Mesendoderm (in vitro differentiated cells): ENCODE measurements around the gene GRK3.

Experiments
- DNase-seq: peaks from one replicate; pipeline ENCODE4 v3.0.0; 2013
- H2AK5ac ChIP-seq: 2 replicates; pipeline ENCODE4 v1.6.1; 2013; ENCODE audit warnings: low read length, inconsistent platforms
- H2BK120ac ChIP-seq: 2 replicates; pipeline ENCODE4 v1.6.1; 2013; ENCODE audit warnings: low read depth, mild to moderate bottlenecking, low read length, moderate library complexity, mixed read lengths
- H2BK15ac ChIP-seq: replicated peaks from 2 replicates; pipeline ENCODE4 v1.6.1; 2013; ENCODE audit warnings: low read depth, mild to moderate bottlenecking, moderate library complexity
- H2BK5ac ChIP-seq: 2 replicates; pipeline ENCODE4 v1.6.1; 2013; ENCODE audit warnings: low read length, inconsistent platforms
- H3K18ac ChIP-seq: 2 replicates; pipeline ENCODE4 v1.6.1; 2013; ENCODE audit warnings: mild to moderate bottlenecking, low read length, mixed read lengths
- H3K23ac ChIP-seq: one replicate; pipeline ENCODE4 v1.6.1; 2013; ENCODE audit warnings: low read length
- H3K27ac ChIP-seq: 2 replicates; pipeline ENCODE4 v1.5.1; 2013; ENCODE audit warnings: low read depth, mild to moderate bottlenecking, inconsistent platforms, low read length, moderate library complexity
- H3K27me3 ChIP-seq: 2 replicates; pipeline ENCODE4 v1.6.1; 2013; ENCODE audit warnings: low read length, control low read depth, mild to moderate bottlenecking, inconsistent platforms; ENCODE audit not compliant: insufficient read depth, poor library complexity
- H3K36me3 ChIP-seq: 2 replicates; pipeline ENCODE4 v1.6.1; 2013; ENCODE audit warnings: low read length, inconsistent platforms; ENCODE audit not compliant: control insufficient read depth, insufficient read depth
- H3K4ac ChIP-seq: one replicate; pipeline ENCODE4 v1.6.1; 2013; ENCODE audit warnings: low read depth, mild to moderate bottlenecking, low read length, moderate library complexity
- H3K4me1 ChIP-seq: 2 replicates; pipeline ENCODE4 v1.6.1; 2013; ENCODE audit warnings: low read depth, low read length, inconsistent platforms; ENCODE audit not compliant: control insufficient read depth
- H3K4me2 ChIP-seq: 2 replicates; pipeline ENCODE4 v1.6.1; 2013; ENCODE audit warnings: low read length
- H3K4me3 ChIP-seq: 2 replicates; pipeline ENCODE4 v1.5.1; 2013; ENCODE audit warnings: mild to moderate bottlenecking, low read length
- H3K56ac ChIP-seq: one replicate; pipeline ENCODE4 v1.6.1; 2013; ENCODE audit warnings: low read length
- H3K79me1 ChIP-seq: 2 replicates; pipeline ENCODE4 v1.6.1; 2013; ENCODE audit warnings: low read length, inconsistent platforms
- H3K79me2 ChIP-seq: 2 replicates; pipeline ENCODE4 v1.6.1; 2013; ENCODE audit warnings: mild to moderate bottlenecking, low read length; ENCODE audit not compliant: control insufficient read depth, insufficient read depth
- H3K9ac ChIP-seq: 2 replicates; pipeline ENCODE4 v1.6.1; 2013; ENCODE audit warnings: low read length, inconsistent platforms
- H4K5ac ChIP-seq: one replicate; pipeline ENCODE4 v1.6.1; 2013; ENCODE audit warnings: low read length
- H4K8ac ChIP-seq: one replicate; pipeline ENCODE4 v1.6.1; 2013; ENCODE audit warnings: low read depth, mild to moderate bottlenecking, control low read depth, low read length, moderate library complexity
- WGBS: extraction: QIAGEN DNeasy Blood & Tissue Kit; methylation state at CpG from one replicate; pipeline ENCODE4 v1.1.7; 2013; ENCODE audit warnings: low lambda C conversion rate, missing lambda C conversion rate; ENCODE audit not compliant: insufficient coverage; ENCODE audit errors: extremely low coverage; 5-methylcytosine and 5-hydroxymethylcytosine counted together

GRK3 gene

GRCh38 chr22:25553131-25553530 lies 11.3 kb upstream of the GRK3 start:
- no CpG with 5 or more reads among the region's 2 CpGs for WGBS
- Histone ChIP-seq H3K79me2 (no peaks in the 10 kb centered on the region), H3K4ac (no peak overlapping the region)

GRCh38 chr22:25554238-25554671 lies 10.2 kb upstream of the GRK3 start:
- Histone ChIP-seq H3K27ac (no peak overlapping the region), H3K27me3 (no peaks in the 10 kb centered on the region), H3K56ac (no peak overlapping the region), H3K4me1 (no peaks in the 10 kb centered on the region), H3K18ac (no peak overlapping the region), H3K23ac (no peak overlapping the region), H2BK5ac (no peak overlapping the region), H4K8ac (no peak overlapping the region), H2AK5ac (no peak overlapping the region), H3K9ac (no peak overlapping the region), H3K36me3 (no peaks in the 10 kb centered on the region), H2BK15ac (no peak overlapping the region), H3K4me3 (no peak overlapping the region), H4K5ac (no peak overlapping the region), H3K79me1 (no peaks in the 10 kb centered on the region), H3K79me2 (no peaks in the 10 kb centered on the region), H3K4me2 (no peak overlapping the region), H3K4ac (no peak overlapping the region), H2BK120ac (no peak overlapping the region)
- no peak for DNase-seq
- no CpG with 5 or more reads among the region's 1 CpG for WGBS

More at GRCh38 chr22:25553131-25553530, 11.3 kb upstream of the GRK3 start:
- no peak for DNase-seq
- Histone ChIP-seq H3K4me2 (no peak overlapping the region), H3K27ac (no peak overlapping the region), H4K8ac (no peak overlapping the region), H2BK15ac (no peak overlapping the region), H3K27me3 (no peaks in the 10 kb centered on the region), H3K23ac (no peak overlapping the region), H2AK5ac (no peak overlapping the region), H2BK5ac (no peak overlapping the region), H3K36me3 (no peaks in the 10 kb centered on the region), H3K18ac (no peak overlapping the region), H3K9ac (no peak overlapping the region), H3K4me3 (no peak overlapping the region), H4K5ac (no peak overlapping the region), H2BK120ac (no peak overlapping the region), H3K79me1 (no peaks in the 10 kb centered on the region), H3K4me1 (no peaks in the 10 kb centered on the region), H3K56ac (no peak overlapping the region)

- Histone ChIP-seq H3K56ac (no peak overlapping the region), H2BK15ac (no peak overlapping the region), H3K27ac (no peak overlapping the region), H2AK5ac (no peak overlapping the region), H3K4me1 (no peaks in the 10 kb centered on the region), H3K4me2 (no peak overlapping the region), H3K18ac (no peak overlapping the region), H3K4me3 (no peak overlapping the region), H3K79me1 (no peaks in the 10 kb centered on the region), H3K79me2 (no peaks in the 10 kb centered on the region), H3K23ac (no peak overlapping the region), H2BK120ac (no peak overlapping the region), H3K27me3 (no peaks in the 10 kb centered on the region), H4K5ac (no peak overlapping the region), H3K4ac (no peak overlapping the region), H2BK5ac (no peak overlapping the region), H3K9ac (no peak overlapping the region), H3K36me3 (no peaks in the 10 kb centered on the region), H4K8ac (no peak overlapping the region)
- no CpG with 5 or more reads among the region's 2 CpGs for WGBS
- no peak for DNase-seq
These were observed 9.8 kb upstream of the GRK3 start for GRCh38 chr22:25554689-25555088.

- Histone ChIP-seq H3K27me3 (no peaks in the 10 kb centered on the region), H3K9ac (no peak overlapping the region), H3K36me3 (no peaks in the 10 kb centered on the region), H3K18ac (no peak overlapping the region), H2BK5ac (no peak overlapping the region), H3K4me3 (no peak overlapping the region), H3K79me1 (no peaks in the 10 kb centered on the region), H4K5ac (no peak overlapping the region), H2BK120ac (no peak overlapping the region), H2AK5ac (no peak overlapping the region), H3K79me2 (no peaks in the 10 kb centered on the region), H2BK15ac (no peak overlapping the region), H4K8ac (no peak overlapping the region), H3K4ac (no peak overlapping the region), H3K27ac (no peak overlapping the region), H3K56ac (no peak overlapping the region), H3K23ac (no peak overlapping the region), H3K4me2 (no peak overlapping the region), H3K4me1 (no peaks in the 10 kb centered on the region)
- no CpG with 5 or more reads among the region's 4 CpGs for WGBS
- no peak for DNase-seq
These were observed 8.9 kb upstream of the GRK3 start for GRCh38 chr22:25555586-25555985.

- Histone ChIP-seq H4K5ac (no peak overlapping the region), H3K56ac (no peak overlapping the region)
These were observed 7.3 kb upstream of the GRK3 start for GRCh38 chr22:25557218-25557617.

GRCh38 chr22:25558341-25558740 lies 6.1 kb upstream of the GRK3 start:
- Histone ChIP-seq H3K56ac (no peak overlapping the region), H3K4me3 (no peak overlapping the region), H4K5ac (no peak overlapping the region), H3K79me2 (no peaks in the 10 kb centered on the region), H3K4me1 (no peaks in the 10 kb centered on the region), H3K79me1 (no peaks in the 10 kb centered on the region), H2BK120ac (no peak overlapping the region), H3K9ac (no peak overlapping the region), H2BK5ac (no peak overlapping the region), H3K27ac (no peak overlapping the region), H2AK5ac (no peak overlapping the region), H2BK15ac (no peak overlapping the region), H3K4ac (no peak overlapping the region), H3K27me3 (peaks cover 1% of the 10 kb centered on the region), H3K23ac (no peak overlapping the region), H3K36me3 (no peaks in the 10 kb centered on the region), H3K18ac (no peak overlapping the region), H3K4me2 (no peak overlapping the region), H4K8ac (no peak overlapping the region)
- DNase-seq, result no peak
- no CpG with 5 or more reads among the region's 4 CpGs for WGBS

More at GRCh38 chr22:25557218-25557617, 7.3 kb upstream of the GRK3 start:
- Histone ChIP-seq H3K79me2 (no peaks in the 10 kb centered on the region), H3K4me1 (no peaks in the 10 kb centered on the region), H3K36me3 (no peaks in the 10 kb centered on the region), H3K27me3 (no peaks in the 10 kb centered on the region), H2BK15ac (no peak overlapping the region), H3K23ac (no peak overlapping the region), H3K18ac (no peak overlapping the region), H2BK5ac (no peak overlapping the region), H3K79me1 (no peaks in the 10 kb centered on the region), H3K4me2 (no peak overlapping the region), H3K27ac (no peak overlapping the region), H4K8ac (no peak overlapping the region), H3K4ac (no peak overlapping the region), H3K4me3 (no peak overlapping the region), H2BK120ac (no peak overlapping the region), H2AK5ac (no peak overlapping the region), H3K9ac (no peak overlapping the region)
- no peak for DNase-seq
- no CpG with 5 or more reads among the region's 5 CpGs for whole genome bisulfite sequencing
